ENCODE measurements around the gene SYT7. TPM values are rescaled to one million over a fixed set of nuclear protein-coding genes. Genes with fewer than 3 reads are reported as not detected.

Gene SYT7
- total and polyA plus RNA-seq, 5 donors, result 17.4 to 48.3 (median 40.3) TPM

GRCh38 chr11:61489833-61490721 lies 90.8 kb downstream of the SYT7 start:
- Histone ChIP-seq H3K27me3 (ENCODE audit: control insufficient read depth, insufficient read depth) (no peaks in the 10 kb centered on the region), H3K27ac (ENCODE audit: low read length) (peak overlapping the region; percentile 16), H3K9me3 (ENCODE audit: control insufficient read depth, low read length) (no peaks in the 10 kb centered on the region), H3K4me1 (ENCODE audit: control insufficient read depth, insufficient read depth, low read length) (peaks cover 5% of the 10 kb centered on the region), H3K4me3 (ENCODE audit: low read length) (no peak overlapping the region)
- WGBS, result 54% methylated on average over 13 of the region's 13 CpGs
- intact Hi-C loops (cut with DNase I), result loop anchor here in 1 of 4 donors (10.0 kb wide), 1 partner anchor 145 kb away; no protein-coding TSS in a partner anchor
- peak in 2 of 3 donors; percentile 81 to 85 for DNase-seq
- peak; percentile 46 to 66 for ATAC-seq

DNA sequence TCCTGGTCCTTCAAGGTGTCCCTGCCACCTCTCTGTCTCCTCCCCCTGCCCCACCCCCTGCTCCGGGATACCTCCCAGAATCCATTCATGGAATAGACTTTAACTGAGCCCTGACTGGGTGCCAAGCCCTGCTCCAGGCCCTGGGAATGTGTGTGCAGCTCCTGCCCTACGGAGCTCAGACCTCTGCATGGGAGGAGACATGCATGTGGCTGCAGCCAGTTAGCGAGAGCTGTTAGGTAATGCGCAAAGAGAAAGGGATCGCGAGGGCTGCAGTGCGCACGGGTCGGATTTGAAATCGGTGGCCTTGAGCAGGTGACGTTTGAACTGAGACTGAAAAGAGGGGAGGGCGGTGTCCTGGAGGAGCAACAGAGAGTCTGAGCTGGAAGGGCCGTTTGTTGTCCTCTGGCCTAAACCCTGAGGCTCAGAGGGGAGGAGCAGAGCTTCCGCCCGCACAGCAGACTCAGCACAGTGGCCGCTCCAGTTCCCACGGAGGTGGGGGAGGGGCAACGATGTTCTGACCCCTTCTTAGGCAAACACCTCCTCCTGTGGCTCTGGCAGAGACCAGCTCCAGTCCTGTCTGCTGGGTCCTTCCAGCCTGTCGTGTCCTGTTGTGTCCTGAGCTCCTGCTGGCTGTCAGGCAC lies 92.1 kb downstream of the SYT7 start:
- DNase-seq (peak; percentile 71 to 90 (median 88)), ATAC-seq (peak; percentile 64 to 73)
- H3K27me3 ChIP-seq (ENCODE audit: control insufficient read depth, insufficient read depth), result no peaks in the 10 kb centered on the region
- H3K9me3 ChIP-seq (ENCODE audit: control insufficient read depth, low read length), result no peaks in the 10 kb centered on the region
- peaks cover 5% of the 10 kb centered on the region for H3K4me1 ChIP-seq (ENCODE audit: control insufficient read depth, insufficient read depth, low read length)
- WGBS, result 33% methylated on average over 19 of the region's 19 CpGs
- H3K4me3 ChIP-seq (ENCODE audit: low read length), result no peak overlapping the region
- H3K27ac ChIP-seq (ENCODE audit: low read length), result peak overlapping the region; percentile 35
- intact Hi-C loops (cut with DNase I), result loop anchor here in 1 of 4 donors (10.0 kb wide), 1 partner anchor 146 kb away; no protein-coding TSS in a partner anchor

DNA sequence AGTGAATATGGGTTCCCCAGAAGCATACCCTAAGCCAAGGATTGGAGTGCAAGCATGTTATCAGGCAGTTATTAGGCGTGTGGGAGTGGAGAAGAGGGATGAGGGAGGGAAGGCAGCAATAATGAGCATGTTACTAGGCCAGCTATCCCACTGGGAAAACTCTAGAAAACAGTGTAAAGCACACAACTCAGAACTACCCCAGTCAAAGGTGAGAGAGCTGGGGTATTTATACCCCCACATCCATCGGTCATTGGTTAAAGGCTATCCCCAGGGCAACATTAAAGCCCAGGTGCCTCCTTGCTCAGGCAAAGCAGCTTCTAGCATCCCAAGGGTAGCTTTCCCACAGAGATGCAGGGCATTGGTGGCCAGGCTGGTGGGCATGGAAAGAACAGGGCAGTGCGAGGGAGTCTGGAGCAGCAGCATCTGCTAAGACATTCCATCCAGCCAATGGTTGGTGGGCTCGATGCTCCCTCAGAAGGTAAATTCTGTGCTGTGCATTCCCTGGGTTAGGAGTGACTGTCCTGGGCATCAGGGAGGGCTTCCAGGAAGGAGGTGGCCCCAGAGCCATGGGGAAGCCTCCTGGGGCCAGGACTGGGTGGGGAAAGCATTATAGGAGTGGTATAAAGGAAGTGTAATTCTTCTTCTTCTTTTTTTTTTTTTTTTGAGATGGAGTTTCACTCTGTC lies 93.4 kb downstream of the SYT7 start:
- intact Hi-C loops (cut with DNase I), result loop anchor here in 1 of 4 donors (10.0 kb wide), 1 partner anchor 147 kb away; no protein-coding TSS in a partner anchor
- WGBS, result 93% methylated on average over 4 of the region's 4 CpGs
- Histone ChIP-seq H3K9me3 (ENCODE audit: control insufficient read depth, low read length) (no peaks in the 10 kb centered on the region), H3K4me3 (ENCODE audit: low read length) (no peak overlapping the region), H3K27me3 (ENCODE audit: control insufficient read depth, insufficient read depth) (no peaks in the 10 kb centered on the region), H3K4me1 (ENCODE audit: control insufficient read depth, insufficient read depth, low read length) (peaks cover 5% of the 10 kb centered on the region), H3K27ac (ENCODE audit: low read length) (no peak overlapping the region)
- ATAC-seq, result no peak
- peak in 2 of 3 donors; percentile 9 to 34 for DNase-seq

GRCh38 chr11:61486779-61487178 lies 94.1 kb downstream of the SYT7 start:
- Histone ChIP-seq H3K27ac (ENCODE audit: low read length) (no peak overlapping the region), H3K4me1 (ENCODE audit: control insufficient read depth, insufficient read depth, low read length) (peaks cover 5% of the 10 kb centered on the region), H3K4me3 (ENCODE audit: low read length) (no peak overlapping the region), H3K27me3 (ENCODE audit: control insufficient read depth, insufficient read depth) (no peaks in the 10 kb centered on the region), H3K9me3 (ENCODE audit: control insufficient read depth, low read length) (no peaks in the 10 kb centered on the region)
- intact Hi-C loops (cut with DNase I), result loop anchor here in 1 of 4 donors (10.0 kb wide), 1 partner anchor 148 kb away; no protein-coding TSS in a partner anchor
- DNase-seq, result no peak
- WGBS, result 90% methylated on average over 5 of the region's 5 CpGs
- no peak for ATAC-seq

DNA sequence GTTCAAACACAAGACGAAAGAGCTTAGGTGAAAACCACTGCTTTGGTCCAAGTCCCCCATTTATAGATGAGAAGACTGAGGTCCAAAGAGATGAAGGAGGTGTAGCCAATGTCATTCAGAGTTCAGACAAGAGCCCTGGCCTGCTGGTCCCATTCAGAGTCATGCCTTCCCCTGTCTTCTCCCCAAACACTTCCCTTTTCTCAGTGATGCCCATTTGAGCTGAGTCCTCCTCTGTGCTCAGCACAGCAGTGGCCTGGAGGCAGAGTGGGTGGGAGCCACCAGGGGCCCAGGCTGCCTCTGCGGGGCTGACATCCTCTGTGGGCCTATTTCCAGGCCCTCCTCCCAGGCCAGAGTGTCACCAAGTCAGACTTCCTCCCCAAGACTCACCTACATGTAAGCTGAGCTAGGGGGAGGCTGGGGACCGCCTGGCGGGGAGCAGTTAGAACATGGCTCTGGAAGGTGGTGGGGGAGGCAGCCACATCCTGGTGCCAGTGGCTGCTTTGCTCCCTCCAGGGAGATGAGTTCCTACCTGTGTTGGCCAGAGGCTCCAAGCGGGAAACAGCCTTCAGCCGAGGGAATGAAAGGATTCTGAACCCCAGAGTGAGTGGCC lies 94.8 kb downstream of the SYT7 start:
- no peak for ATAC-seq
- no peak overlapping the region for H3K27ac ChIP-seq (ENCODE audit: low read length)
- 87% methylated on average over 6 of the region's 6 CpGs for WGBS
- H3K4me1 ChIP-seq (ENCODE audit: control insufficient read depth, insufficient read depth, low read length), result peaks cover 5% of the 10 kb centered on the region
- H3K9me3 ChIP-seq (ENCODE audit: control insufficient read depth, low read length), result no peaks in the 10 kb centered on the region
- intact Hi-C loops (cut with DNase I), result loop anchor here in 1 of 4 donors (10.0 kb wide), 1 partner anchor 149 kb away; no protein-coding TSS in a partner anchor
- no peak for DNase-seq
- H3K4me3 ChIP-seq (ENCODE audit: low read length), result no peak overlapping the region
- no peaks in the 10 kb centered on the region for H3K27me3 ChIP-seq (ENCODE audit: control insufficient read depth, insufficient read depth)

- H3K9me3 ChIP-seq (ENCODE audit: control insufficient read depth, low read length), result no peaks in the 10 kb centered on the region
- peak in 1 of 3 donors; percentile 16 for DNase-seq
- intact Hi-C loops (cut with DNase I), result loop anchor here in 1 of 4 donors (10.0 kb wide), 1 partner anchor 150 kb away; no protein-coding TSS in a partner anchor
- WGBS, result 93% methylated on average over 11 of the region's 11 CpGs
- no peak overlapping the region for H3K4me3 ChIP-seq (ENCODE audit: low read length)
- no peaks in the 10 kb centered on the region for H3K27me3 ChIP-seq (ENCODE audit: control insufficient read depth, insufficient read depth)
- H3K27ac ChIP-seq (ENCODE audit: low read length), result no peak overlapping the region
- no peak for ATAC-seq
- H3K4me1 ChIP-seq (ENCODE audit: control insufficient read depth, insufficient read depth, low read length), result no peaks in the 10 kb centered on the region
Observed at GRCh38 chr11:61485080-61485479, 95.8 kb downstream of the SYT7 start.

DNA sequence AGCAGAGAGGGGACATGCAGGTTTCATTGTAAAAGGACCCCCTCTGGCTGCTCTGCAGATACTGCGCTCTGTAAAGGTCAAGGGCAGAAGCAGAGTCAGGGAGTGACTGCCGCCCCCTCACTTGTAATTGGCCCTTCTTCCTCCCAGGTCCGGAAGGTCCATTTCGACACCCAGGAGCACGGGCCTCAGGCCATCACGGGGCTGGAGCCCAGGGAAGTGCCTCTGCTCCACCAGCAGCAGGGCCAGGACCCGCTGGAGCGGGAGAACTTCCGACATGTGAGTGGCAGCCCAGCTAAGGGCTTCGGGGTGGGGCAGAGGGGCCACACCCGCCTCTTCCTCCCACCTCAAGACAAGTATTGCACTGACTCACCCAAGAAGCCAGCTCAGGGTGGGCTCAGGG lies 96.3 kb downstream of the SYT7 start:
- intact Hi-C loops (cut with DNase I), result loop anchor here in 2 of 4 donors (5.0 to 10.0 kb wide), 2 partner anchors 33 to 150 kb away; no protein-coding TSS in a partner anchor
- ATAC-seq (no peak), DNase-seq (no peak)
- Histone ChIP-seq H3K27ac (ENCODE audit: low read length) (no peak overlapping the region), H3K4me3 (ENCODE audit: low read length) (no peak overlapping the region), H3K27me3 (ENCODE audit: control insufficient read depth, insufficient read depth) (no peaks in the 10 kb centered on the region), H3K9me3 (ENCODE audit: control insufficient read depth, low read length) (no peaks in the 10 kb centered on the region), H3K4me1 (ENCODE audit: control insufficient read depth, insufficient read depth, low read length) (no peaks in the 10 kb centered on the region)
- WGBS, result 77% methylated on average over 11 of the region's 11 CpGs

- H3K27ac ChIP-seq (ENCODE audit: low read length), result no peak overlapping the region
- H3K4me3 ChIP-seq (ENCODE audit: low read length), result no peak overlapping the region
- no peaks in the 10 kb centered on the region for H3K4me1 ChIP-seq (ENCODE audit: control insufficient read depth, insufficient read depth, low read length)
- intact Hi-C loops (cut with DNase I), result loop anchor here in 2 of 4 donors (5.0 to 10.0 kb wide), 2 partner anchors 35 to 152 kb away; no protein-coding TSS in a partner anchor
- H3K27me3 ChIP-seq (ENCODE audit: control insufficient read depth, insufficient read depth), result no peaks in the 10 kb centered on the region
- DNase-seq, result no peak
- ATAC-seq, result peak; percentile 22 to 29
- 36% methylated on average over 7 of the region's 7 CpGs for WGBS
- H3K9me3 ChIP-seq (ENCODE audit: control insufficient read depth, low read length), result no peaks in the 10 kb centered on the region
Observed at GRCh38 chr11:61482513-61482912, 98.4 kb downstream of the SYT7 start.

DNA sequence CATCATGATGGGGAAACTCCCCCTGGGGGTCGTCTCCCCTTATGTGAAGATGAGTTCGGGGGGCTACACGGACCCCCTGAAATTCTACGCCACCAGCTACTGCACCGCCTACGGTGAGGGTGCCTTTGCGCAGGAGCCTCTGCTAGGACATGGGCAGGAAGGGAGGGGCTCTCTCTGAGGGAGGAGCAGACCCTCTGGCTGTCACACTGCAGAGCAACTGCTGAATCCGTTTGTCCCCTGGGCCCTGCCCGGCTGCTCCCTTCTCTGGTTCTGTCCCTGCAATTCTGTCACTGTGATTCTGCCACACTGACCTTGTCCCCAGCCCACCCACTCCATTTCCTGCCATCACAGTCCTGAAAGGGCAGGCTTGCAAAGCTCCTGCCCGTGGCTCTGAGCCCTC lies 99.1 kb downstream of the SYT7 start:
- Histone ChIP-seq H3K4me3 (ENCODE audit: low read length) (no peak overlapping the region), H3K27me3 (ENCODE audit: control insufficient read depth, insufficient read depth) (no peaks in the 10 kb centered on the region), H3K9me3 (ENCODE audit: control insufficient read depth, low read length) (no peaks in the 10 kb centered on the region), H3K27ac (ENCODE audit: low read length) (no peak overlapping the region), H3K4me1 (ENCODE audit: control insufficient read depth, insufficient read depth, low read length) (no peaks in the 10 kb centered on the region)
- 55% methylated on average over 10 of the region's 10 CpGs for WGBS
- ATAC-seq, result peak in 1 of 2 donors; percentile 2
- intact Hi-C loops (cut with DNase I), result loop anchor here in 2 of 4 donors (5.0 to 10.0 kb wide), 2 partner anchors 35 to 153 kb away; no protein-coding TSS in a partner anchor
- no peak for DNase-seq

GRCh38 chr11:61480994-61481335 lies 99.9 kb downstream of the SYT7 start:
- no peak overlapping the region for H3K4me3 ChIP-seq (ENCODE audit: low read length)
- no peaks in the 10 kb centered on the region for H3K27me3 ChIP-seq (ENCODE audit: control insufficient read depth, insufficient read depth)
- no peaks in the 10 kb centered on the region for H3K9me3 ChIP-seq (ENCODE audit: control insufficient read depth, low read length)
- no peak overlapping the region for H3K27ac ChIP-seq (ENCODE audit: low read length)
- 27% methylated on average over 7 of the region's 7 CpGs for WGBS
- DNase-seq (peak in 1 of 3 donors; percentile 54), ATAC-seq (peak in 1 of 2 donors; percentile 17)
- intact Hi-C loops (cut with DNase I), result loop anchor here in 2 of 4 donors (5.0 to 10.0 kb wide), 2 partner anchors 36 to 154 kb away; no protein-coding TSS in a partner anchor
- no peaks in the 10 kb centered on the region for H3K4me1 ChIP-seq (ENCODE audit: control insufficient read depth, insufficient read depth, low read length)

All from right cardiac atrium (tissue), 5 donors.